ENCODE data around the gene HDAC7.

The HDAC7 gene

DNA sequence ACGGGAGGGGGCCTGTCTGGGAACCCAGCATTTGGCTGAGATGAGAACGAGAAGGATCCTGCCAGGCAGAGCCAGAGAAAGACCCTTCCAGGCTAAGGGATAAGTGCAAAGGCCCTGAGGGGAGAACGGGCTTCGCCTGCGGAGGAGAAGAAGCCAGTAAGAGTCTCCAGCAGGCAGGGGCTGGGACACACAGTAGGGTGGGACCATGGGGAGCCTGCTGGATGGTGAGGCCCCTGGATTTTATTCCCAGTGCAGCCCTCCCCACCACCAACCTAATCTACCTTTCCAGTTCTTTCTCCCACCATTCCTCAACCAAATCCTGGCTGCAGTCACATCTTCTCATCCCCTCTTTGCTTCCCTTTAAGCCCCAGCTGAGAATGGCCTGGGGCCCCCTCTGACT lies 73.6 kb downstream of the HDAC7 start:
- no peak for DNase-seq (ENCODE audit: low read depth)

DNA sequence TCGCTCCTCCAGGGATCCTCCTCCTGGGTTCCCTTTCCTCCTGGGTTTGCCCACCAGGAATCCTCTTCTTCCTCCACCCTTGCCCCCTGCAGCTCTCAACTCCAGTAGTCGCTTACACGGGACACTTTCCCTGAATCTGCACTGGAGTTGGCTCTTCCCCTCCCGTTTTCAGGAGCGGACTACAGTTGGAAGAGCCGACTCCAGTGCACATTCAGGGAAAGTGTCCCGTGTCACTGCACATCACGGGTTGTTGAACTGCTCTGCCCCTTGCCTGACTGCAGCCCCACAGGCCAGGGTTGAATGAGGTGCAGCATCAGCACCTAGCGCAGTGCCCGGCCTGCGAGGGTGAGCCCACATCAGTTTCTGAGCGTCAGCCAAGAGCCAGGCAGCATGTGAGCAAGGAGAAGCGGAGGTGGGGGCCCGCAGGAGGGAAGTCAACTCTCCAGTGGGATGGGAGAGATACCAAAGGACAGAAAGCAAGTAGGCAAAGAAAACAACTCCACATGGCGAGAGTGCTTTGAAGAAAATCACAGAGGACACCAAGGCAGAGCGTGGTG lies 74.1 kb downstream of the HDAC7 start:
- no peak for DNase-seq (ENCODE audit: low read depth)

DNA sequence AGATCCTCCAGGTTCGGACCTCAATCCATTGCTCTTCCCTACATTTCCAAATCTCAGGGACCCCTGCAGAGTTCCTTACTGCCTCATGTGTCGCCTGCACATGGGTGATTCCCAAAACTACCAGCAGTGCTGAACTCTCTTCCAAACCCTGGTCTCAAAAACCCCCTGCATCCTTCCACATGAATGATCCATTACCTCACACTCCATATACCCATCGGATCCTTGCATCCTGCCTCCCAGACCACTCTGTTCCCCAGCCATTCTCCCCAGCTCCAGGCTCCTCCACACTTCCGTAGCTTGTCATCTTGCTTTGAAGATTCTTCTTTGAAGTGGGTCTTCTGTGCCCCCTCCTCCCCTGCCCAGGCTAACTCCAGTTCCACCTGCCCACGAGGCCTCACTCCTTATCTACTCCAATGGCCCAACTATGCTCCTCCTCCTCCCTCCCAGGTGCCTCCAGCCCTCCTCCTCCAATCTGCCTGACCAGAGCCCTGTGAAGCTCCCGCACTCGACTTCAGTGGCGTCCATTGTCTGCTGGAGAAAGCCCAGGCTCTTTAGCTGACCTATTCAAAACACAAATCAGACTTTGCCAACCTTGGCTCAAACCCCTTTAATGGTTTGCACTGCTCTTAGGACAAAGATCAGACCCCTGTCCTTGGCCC lies 74.8 kb downstream of the HDAC7 start:
- no peak for DNase-seq (ENCODE audit: low read depth)

DNA sequence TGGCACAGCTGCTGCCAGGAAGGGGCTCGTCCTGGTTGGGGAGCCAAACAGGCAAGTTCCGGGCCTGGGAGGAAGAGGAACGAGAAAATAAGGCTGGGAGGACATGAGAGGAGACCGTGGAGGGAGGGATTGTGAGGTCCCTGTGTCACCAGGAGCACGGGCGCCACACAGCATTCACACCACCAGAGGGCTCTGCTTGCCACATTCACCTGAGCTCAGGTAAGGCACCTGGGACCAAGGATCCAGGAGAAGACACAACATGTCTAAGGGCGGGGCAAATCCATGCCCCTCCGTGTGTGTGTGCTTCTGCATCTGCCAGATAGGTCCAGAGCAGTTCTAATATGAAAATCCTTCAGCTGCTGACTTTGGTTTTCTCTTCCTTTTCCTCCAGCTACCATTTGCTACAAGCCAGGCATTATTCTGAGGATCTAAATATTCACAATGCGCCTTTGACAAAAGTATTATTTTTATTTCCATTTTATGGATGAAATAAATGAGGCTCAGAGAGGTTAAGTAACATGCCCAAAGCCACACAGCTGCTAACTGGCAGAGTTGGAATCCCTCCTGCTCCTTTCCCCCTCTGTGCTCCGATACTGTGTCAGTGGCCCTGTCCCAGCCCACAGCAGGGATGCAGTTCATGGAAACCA lies 75.6 kb downstream of the HDAC7 start:
- DNase-seq (ENCODE audit: low read depth) = no peak

DNA sequence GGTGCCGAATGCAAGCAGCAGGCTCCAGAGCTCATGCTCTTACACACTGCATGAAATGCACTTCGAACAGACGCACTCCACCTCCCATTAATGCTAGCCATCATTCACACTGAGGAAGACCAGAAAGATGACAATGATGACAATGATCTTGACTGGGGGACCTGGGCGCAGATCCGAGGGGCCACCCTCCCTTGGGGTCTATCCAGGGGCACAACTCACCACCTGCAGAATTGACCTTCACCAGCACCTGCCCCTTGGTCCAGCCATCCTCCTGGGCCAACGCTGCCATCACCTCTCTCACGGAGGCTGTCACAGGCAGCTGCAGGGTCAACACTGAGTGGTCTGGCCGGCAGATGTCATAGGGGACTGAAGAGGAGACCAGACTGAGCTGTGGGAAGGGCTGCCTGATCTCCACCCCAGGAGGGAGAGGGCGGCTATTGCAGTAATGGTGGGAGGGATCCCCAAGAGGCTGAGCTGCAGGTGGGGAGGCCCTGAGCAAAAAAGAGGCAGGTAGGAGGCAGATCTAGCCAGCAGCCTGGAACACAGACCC lies 76.3 kb downstream of the HDAC7 start:
- no peak for DNase-seq (ENCODE audit: low read depth)

DNA sequence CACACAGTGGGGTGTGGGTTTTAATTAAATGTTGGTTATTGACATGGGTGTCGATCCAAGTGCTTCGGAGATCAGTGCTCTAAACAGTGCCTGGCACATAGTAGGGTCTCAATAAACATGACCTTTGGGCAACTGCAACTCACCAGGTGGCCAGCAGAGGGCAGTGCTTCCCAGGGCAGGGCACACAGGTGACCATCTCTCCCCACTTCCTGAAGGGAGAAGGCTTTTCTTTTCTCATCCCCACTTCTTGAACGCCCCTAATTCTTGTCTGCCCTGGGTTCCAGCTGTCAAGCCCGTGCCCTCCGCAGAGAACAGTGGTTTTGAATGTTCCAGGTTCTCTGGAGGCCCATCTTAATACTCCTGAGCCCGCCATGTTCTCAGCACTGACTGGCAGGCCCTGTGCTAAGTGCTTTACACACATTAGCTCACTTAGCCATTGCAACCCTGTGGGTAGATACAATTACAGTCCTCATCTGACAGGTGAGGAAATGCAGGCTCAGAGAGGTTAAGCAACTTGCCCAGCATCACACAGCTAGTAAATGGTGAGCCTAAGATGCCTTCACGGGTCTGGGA lies 77.4 kb downstream of the HDAC7 start:
- DNase-seq (ENCODE audit: low read depth) = peak; percentile 58

DNA sequence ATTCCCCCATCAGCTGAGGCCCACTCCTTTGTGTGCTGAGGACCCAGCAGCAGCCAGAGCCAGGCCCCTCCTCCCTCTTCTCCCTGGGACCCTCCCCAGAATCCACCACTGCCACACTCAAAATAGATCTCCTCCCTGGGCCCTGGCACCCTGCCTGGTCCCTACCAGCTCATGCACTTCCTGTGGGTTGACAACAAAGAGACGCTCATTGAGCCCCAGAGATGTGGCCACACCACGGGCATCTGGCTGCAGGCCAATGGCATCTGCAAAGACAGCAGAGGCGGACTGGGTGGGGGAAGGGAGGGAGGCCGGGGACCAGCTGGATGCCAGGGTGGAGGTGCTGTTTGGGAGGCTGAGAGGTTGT lies 78.4 kb downstream of the HDAC7 start:
- DNase-seq (ENCODE audit: low read depth) = peak; percentile 38

DNA sequence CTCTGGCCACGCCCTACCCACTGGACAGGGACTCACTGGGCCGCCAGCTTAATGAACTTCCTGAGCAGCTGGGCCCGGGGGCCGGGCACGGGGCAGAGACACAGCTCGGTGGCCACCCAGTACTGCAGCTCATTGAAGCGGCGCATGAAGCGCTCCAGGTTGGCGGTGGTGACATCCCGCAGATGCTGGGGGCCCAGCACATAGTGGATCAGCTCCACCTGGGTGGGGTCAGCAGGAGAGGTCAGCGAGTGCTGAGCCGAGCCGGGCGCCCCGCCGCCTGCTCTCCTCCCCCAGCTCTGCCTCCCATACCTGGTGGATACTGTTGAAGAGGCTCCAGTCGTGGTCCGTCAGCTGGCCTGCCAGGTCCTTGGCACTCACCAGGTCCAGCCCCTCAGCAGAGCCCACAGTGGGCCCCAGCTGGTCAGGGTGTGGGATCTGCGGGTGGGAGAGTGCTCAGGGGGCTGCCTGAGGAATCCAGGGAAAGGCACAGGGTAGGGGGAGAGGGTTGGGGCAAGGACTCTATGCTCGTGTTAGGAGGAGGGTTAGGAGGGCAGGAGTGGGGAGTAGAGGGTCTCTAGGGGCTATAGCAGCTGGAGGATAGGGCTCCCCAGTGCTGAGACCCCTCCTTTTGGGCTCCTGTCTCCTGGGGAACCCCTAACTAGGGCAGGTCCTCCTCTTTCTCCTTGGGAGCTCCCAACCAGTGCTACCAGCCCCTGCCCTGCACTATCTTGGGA lies 78.9 kb downstream of the HDAC7 start:
- no peak for DNase-seq (ENCODE audit: low read depth)

DNA sequence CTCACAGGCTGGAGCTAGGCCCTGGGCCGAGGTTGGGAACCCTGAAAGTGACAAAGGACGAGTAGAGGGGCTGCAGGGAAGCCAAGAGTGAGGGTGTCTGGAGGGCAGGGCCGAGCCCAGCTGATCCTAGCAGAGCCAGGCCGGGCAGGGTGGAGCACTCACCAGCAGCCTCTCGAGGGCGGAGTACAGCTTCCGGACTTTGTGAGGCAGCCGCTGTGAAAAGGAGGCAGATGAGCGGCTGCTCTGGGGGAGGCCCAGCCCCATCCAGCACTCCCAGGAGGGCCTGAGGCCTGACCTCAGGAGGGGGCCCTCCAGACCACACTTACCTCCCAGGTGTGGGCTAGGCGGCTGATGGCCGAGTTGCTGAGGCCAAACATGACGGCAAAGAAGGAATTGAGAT lies 79.7 kb downstream of the HDAC7 start:
- DNase-seq (ENCODE audit: low read depth) = no peak

DNA sequence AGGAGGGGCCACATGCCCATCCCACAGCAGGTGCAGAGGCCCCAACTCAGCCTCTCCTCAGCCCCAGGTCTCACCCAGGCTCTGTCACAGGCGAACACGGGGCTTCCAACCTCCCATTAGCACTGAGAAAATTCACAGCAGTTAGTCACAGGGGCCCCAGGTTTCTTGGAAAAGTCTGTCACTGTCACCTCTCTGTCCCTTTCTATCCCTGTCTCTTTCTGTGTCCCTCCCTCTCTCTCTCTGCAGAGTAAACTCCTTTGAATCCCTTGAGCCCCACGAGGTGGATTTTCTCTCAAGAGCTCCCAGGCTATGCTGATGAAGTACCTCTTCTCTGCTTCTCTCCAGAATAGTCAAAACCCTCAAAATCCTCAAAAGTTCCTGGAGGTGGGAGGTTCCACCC lies 80.4 kb downstream of the HDAC7 start:
- DNase-seq (ENCODE audit: low read depth) = no peak

DNA sequence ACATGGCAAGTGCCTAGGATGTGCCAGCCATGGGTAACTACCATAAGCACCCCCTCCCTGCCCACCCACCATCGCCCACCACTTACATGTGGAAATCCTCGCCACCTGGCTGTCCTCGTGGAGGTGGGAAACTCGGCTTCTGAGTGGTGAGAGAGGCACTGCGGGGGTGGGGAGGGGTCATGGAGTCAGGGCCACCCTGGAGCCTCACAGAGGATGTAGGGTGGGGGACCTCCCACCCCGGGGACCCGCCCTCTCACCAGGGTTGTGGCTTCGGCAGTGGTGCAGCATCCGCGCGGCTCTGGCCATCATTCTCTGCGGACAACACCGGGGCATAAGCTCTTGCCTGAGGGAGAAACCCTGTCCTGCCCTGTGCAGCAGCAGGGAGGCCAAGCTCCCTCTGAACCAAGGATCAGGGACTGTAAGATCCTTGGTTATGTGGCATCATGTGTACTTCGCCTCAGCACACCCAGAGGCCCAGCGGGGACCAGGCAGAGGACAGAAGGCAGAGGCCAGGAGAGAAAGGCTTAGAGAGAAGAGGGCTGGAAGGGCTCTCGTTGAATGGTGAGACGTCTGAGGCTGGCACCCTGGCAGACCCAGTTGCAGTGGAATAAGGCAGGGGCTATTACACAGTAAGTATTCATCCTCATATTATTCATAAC lies 81.6 kb downstream of the HDAC7 start:
- no peak for DNase-seq (ENCODE audit: low read depth)

DNA sequence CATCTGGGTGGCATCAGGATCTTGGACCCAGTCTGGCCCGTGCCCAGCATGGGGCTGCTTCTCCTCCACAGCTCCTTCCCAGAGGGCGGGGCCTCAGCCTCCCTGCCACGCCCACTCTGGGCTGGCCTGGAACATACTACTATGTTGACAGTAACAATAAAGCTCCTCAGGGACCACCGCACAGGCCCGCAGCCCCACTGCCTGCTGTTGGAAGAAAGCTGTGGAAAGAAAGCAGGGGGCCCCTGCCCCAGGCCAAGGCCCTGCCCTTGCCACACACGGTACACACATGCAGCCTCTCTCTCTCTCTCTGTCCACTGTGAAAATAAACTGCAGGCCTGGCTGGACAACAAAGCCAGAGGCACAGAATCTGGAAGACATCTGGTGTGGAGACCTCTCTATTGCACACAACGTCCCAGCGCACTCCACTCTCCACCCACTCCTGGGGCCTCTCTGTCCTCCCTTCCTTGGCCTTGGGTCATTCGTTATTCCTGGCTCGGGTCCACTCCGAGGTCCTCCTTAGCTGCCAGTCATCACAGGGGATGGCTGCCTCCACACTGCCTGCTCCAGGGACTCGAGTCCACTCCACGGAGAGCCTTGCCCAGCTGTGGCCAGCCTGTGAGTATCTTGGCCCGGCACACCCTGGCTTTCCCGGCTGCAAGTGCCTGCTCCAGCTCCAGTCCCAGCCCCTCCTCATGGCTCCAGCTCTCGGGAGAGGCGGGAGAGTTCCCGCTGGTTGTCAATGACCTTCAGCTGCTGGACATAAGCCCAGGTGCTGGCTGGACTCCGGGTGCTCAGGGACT lies 82.6 kb downstream of the HDAC7 start:
- DNase-seq (ENCODE audit: low read depth) = no peak

DNA sequence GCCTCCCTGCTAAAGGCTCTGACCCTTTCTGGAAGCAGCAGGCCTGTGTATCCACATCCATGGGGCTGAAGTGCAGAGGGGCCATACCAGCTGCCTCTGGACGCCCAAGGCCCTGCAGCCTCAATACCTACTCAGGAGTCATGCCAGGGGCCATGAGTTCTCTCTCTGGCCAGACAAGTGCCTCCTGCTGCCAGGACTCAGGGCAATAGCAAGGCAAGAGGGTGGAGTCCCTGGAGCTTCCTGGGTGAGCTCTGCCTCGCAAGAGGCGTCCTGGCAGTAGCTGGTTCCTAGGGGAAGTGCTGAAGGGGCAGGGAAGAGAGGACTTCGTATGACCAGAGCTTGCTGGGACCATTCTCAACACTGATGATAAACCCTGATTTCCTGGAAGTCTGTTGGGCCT lies 83.5 kb downstream of the HDAC7 start:
- no peak for DNase-seq (ENCODE audit: low read depth)

DNA sequence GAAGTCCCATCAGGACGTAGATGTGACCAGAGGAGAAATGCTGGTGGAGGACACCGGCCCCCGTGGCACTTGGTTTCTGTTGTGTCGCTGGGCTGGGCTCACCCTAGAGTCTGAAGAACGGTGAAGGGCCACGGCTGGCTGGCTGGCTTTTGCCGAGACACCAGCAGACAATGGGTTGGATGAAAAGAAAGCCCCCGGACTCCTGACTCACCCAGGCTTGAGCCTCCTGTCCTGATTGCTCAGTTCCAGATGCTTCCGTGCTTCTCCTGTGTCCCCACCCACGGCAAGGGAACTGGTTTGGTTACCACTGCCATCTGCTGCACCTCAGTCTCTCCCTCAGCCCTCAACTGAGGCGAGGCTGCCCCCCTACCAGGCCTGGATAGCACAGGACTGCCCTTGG lies 84.1 kb downstream of the HDAC7 start:
- DNase-seq (ENCODE audit: low read depth) = no peak

DNA sequence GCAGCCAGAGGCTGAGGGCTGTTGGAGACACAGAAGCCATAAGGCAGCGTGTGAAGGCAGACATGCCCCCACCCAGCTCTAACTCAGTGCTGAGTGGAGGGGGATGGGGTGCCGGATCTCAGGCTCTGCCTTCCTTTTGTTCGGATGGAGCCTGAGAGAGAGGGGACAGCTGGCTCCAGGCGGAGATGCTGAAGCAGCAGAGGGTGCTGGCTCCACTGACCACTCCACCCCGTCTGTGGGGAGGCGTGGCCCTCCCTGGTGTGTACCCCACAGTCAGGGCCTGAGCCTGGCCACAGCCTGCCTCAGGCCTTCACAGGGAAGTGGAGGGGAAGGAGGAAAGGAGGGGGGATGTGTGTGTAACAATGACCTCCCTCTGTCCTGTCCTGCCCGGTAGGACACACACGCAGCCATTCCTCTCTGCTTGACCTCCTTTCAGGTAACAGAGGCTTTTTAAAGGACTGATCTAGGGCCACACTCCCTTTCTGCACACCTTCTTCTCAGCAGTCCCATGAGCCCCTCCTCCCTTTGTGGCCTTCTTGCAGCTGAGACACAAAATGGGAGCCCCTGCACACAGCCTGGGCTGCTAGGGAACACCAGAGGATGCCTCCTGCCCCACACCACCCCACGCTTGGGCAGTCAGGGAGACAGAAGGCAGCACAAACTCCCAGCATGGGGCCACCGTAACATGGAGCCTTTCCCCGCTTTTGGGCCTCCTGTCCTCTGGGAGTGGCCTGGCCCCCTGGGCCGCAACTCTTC lies 84.8 kb downstream of the HDAC7 start:
- no peak for DNase-seq (ENCODE audit: low read depth)

DNA sequence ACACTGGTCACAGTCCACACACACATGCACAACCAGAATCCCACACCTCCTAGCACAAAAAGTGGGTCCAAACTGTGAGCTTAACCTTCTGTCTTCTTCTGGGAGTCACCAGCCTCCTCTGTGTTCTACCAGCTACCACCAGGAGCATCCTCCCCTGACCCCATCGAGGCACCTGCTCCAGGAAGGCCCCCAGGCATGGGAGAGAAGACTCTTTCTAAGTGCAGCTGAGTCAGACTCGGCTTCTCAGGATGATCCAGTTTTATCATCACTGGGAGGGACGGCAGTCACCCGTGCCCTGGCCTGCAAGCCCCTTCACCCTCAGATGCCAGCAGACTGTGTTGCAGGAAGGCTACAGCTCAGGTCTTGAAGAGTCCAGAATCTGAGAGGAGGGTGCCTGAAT lies 86.6 kb downstream of the HDAC7 start:
- DNase-seq (ENCODE audit: low read depth) = no peak

All from stimulated activated CD8-positive, alpha-beta memory T cell treated with anti-CD3 and anti-CD28 coated beads, Interleukin-4, amount 100 ng/mL, for 24 hours (primary cell).